Right atrium auricular region (tissue), 2 donors: ENCODE data around the gene LMNA. TPM values are rescaled to one million over a fixed set of nuclear protein-coding genes. Genes with fewer than 3 reads are reported as not detected.

Source experiments
- DNase-seq: peaks from one replicate; pipeline ENCODE4 v3.0.0-alpha.2; 2019; ENCODE audit warnings: low spot score
- H3K27ac ChIP-seq, 2 donors: fragments of 200-600 bp; sonication (generic); 1 replicate in 1 of 2; 2 replicates in 1 of 2; pipeline ENCODE4 v1.5.1; 2016 to 2019
- H3K27me3 ChIP-seq, 2 donors: fragments of 200-600 bp; sonication (generic); one replicate each; pipeline versions ENCODE4 v1.5.1 to v1.6.0; 2017 to 2019
- H3K36me3 ChIP-seq: fragments of 200-600 bp; sonication (generic); one replicate; pipeline ENCODE4 v1.5.1; 2016
- H3K4me1 ChIP-seq, 2 donors: fragments of 200-600 bp; sonication (generic); one replicate each; pipeline versions ENCODE4 v1.5.1 to v1.6.0; 2017 to 2019
- H3K4me3 ChIP-seq, 2 donors: fragments of 200-600 bp; sonication (generic); 1 replicate in 1 of 2; 2 replicates in 1 of 2; pipeline ENCODE4 v1.5.1; 2017 to 2019; ENCODE audit warnings: mild to moderate bottlenecking in 1 of 2, moderate library complexity in 1 of 2
- H3K9me3 ChIP-seq, 2 donors: fragments of 200-600 bp; sonication (generic); one replicate each; pipeline ENCODE4 v1.5.1; 2019
- total RNA-seq, 2 donors: library from RNA; depleted of rRNA; stranded (reverse); fragments of >200 nt; gene quantifications; one replicate each; pipeline ENCODE4 v1.1.0, GENCODE V29; 2016
- TF ChIP-seq, protein P1 (sequence below), 2 donors: fragments of 200-600 bp; sonication (generic); IDR thresholded peaks; one replicate each; pipeline ENCODE4 v1.5.1; 2019; ENCODE audit warnings: antibody characterized with exemption in 2 of 2

LMNA gene
- total RNA-seq, 2 donors from 2014 or later = 258 to 273 TPM

- no peaks in the 10 kb centered on the region for H3K36me3 ChIP-seq
- H3K27me3 ChIP-seq = no peaks in the 10 kb centered on the region
- H3K9me3 ChIP-seq = no peaks in the 10 kb centered on the region
- peak overlapping the region in 1 of 2 donors; percentile 99 for H3K27ac ChIP-seq
- H3K4me3 ChIP-seq = no peak overlapping the region
- no peak for DNase-seq
- TF ChIP-seq, protein P1, sequence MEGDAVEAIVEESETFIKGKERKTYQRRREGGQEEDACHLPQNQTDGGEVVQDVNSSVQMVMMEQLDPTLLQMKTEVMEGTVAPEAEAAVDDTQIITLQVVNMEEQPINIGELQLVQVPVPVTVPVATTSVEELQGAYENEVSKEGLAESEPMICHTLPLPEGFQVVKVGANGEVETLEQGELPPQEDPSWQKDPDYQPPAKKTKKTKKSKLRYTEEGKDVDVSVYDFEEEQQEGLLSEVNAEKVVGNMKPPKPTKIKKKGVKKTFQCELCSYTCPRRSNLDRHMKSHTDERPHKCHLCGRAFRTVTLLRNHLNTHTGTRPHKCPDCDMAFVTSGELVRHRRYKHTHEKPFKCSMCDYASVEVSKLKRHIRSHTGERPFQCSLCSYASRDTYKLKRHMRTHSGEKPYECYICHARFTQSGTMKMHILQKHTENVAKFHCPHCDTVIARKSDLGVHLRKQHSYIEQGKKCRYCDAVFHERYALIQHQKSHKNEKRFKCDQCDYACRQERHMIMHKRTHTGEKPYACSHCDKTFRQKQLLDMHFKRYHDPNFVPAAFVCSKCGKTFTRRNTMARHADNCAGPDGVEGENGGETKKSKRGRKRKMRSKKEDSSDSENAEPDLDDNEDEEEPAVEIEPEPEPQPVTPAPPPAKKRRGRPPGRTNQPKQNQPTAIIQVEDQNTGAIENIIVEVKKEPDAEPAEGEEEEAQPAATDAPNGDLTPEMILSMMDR (IDR thresholded peaks at IDR 0.05) = no peak
- peaks cover 0 to 61% of the 10 kb centered on the region in 2 donors for H3K4me1 ChIP-seq
Measured at GRCh38 chr1:156108664-156109241, 5.8 kb upstream of the LMNA start.

DNA sequence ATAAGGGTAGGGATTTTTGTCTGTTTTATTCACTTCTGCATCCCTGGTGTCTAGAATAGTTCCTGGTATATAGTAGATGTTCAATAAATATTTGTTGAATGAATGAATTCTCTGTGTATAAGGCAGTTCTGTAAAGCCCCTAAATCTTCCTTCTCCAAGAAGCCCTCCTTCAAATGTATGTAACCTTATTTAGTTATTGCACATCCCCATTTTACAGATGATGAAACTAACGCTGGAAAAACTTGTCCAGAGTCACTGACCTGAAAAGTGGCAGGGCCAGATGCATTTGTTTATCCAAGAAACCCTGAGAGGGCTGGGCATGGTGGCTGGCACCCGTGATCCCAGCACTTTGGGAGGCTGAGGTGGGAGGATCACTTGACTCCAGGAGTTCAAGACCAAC is 4.3 kb upstream of the LMNA start:
- Histone ChIP-seq H3K4me1 (peaks cover 0 to 53% of the 10 kb centered on the region in 2 donors), H3K27me3 (no peaks in the 10 kb centered on the region), H3K9me3 (no peaks in the 10 kb centered on the region), H3K4me3 (no peak overlapping the region), H3K27ac (no peak overlapping the region), H3K36me3 (peaks cover 5% of the 10 kb centered on the region)
- no peak for DNase-seq
- TF ChIP-seq, protein P1 (IDR thresholded peaks at IDR 0.05) = no peak

DNA sequence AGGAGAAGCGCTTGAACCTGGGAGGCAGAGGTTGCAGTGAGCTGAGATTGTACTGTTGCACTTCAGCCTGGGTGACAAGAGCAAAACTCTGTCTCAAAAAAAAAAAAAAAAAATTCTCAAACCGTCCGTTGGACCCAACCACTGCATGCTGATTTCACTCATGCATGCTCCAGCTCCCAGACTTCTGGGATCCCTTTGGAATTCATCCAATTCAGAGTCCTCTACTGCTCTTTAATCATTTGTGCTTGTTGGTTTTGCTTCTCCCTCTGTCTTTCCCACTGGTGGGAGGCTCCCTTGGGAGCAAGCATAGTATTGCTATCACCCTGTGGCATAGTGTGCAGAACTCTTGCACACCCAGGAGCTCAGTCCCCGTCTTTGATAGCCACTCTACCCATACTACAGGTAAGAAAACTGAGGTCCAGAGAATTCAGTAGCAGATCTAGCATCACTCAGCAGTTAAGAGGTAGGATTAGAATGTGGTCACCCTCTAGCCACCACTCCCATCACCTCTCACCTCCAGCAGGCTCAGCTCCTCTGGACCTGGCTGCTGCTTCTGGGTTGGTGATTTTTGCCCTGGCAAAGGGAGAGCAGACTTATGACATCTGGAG is 3.1 kb upstream of the LMNA start:
- H3K9me3 ChIP-seq = no peaks in the 10 kb centered on the region
- peaks cover 0 to 46% of the 10 kb centered on the region in 2 donors for H3K4me1 ChIP-seq
- H3K27ac ChIP-seq = peak overlapping the region in 1 of 2 donors; percentile 97
- no peak overlapping the region for H3K4me3 ChIP-seq
- no peaks in the 10 kb centered on the region for H3K27me3 ChIP-seq
- H3K36me3 ChIP-seq = peaks cover 5% of the 10 kb centered on the region
- no peak for DNase-seq
- TF ChIP-seq, protein P1 (IDR thresholded peaks at IDR 0.05) = no peak

GRCh38 chr1:156112276-156113137 is 2.0 kb upstream of the LMNA start:
- no peak for DNase-seq
- Histone ChIP-seq H3K27me3 (no peaks in the 10 kb centered on the region), H3K27ac (peak overlapping the region; percentile 97 to 100), H3K36me3 (peaks cover 5% of the 10 kb centered on the region), H3K4me3 (no peak overlapping the region), H3K4me1 (peaks cover 0 to 46% of the 10 kb centered on the region in 2 donors), H3K9me3 (no peaks in the 10 kb centered on the region)
- TF ChIP-seq, protein P1 (IDR thresholded peaks at IDR 0.05) = no peak

GRCh38 chr1:156113282-156113950 is 1.1 kb upstream of the LMNA start:
- Histone ChIP-seq H3K9me3 (no peaks in the 10 kb centered on the region), H3K4me1 (peaks cover 0 to 52% of the 10 kb centered on the region in 2 donors), H3K27ac (peak overlapping the region; percentile 97 to 100), H3K4me3 (no peak overlapping the region), H3K36me3 (peaks cover 5% of the 10 kb centered on the region), H3K27me3 (no peaks in the 10 kb centered on the region)
- DNase-seq = no peak
- TF ChIP-seq, protein P1 (IDR thresholded peaks at IDR 0.05) = no peak
